8988T (cell line): ENCODE results near the gene GNAQ.
"Not testable (repeated sequence)": the region's sequence is repeated elsewhere in the genome, so short reads cannot be mapped to it uniquely, and the experiment has no call there.

ENCODE experiments used
- DNase-seq: peaks from one replicate; pipeline ENCODE4 v3.0.0; 2011

GNAQ gene

DNA sequence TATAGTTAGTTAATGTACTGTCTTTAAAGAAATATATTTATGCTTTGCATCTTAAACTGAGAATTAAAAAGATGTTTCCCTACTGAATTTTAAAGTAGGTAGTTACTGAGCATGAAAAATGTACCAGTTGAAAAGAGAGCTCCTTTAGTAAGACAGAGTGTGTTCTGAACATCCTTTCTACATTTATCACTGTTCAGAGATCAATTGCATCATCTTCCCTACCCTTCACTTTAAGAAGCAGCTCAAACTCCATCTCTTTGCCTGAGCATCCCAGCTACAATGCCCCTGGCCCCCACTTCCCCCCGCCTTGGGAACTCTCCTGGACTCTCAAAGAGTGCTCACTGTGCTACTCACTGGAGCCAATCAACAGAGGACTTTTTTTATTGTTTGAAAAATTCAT, 164.7 kb downstream of the GNAQ start:
- DNase-seq = no peak

DNA sequence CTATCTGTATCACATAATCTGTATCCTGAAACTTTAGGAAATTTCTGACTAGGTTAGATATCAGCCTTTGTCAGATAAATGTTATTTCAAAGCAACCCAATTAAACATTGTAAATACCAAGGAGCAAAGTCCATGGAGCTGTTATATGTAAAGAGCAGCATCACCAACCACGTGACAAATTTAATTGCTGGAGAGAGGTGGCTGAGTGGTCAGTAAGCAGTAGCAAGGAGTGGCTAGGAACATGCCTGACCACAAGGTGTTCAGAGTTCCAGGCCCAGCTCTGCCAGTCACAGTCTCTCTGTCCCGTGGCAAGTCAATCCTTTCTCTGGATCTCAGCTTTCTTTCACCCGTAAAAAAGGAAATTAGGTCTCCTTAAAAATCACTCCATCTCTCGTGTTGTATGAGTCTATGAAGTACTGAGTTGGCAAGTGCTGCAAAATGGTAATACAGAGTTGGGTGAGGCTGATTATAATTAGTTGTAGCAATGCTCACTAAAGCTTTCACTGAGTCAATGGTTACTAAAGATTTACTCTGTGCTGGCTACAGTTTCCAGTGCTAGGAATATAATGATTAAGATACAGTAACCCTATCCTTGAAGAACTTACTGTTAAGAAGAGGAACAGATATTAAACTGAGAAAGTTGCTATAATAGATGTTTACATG, 166.1 kb downstream of the GNAQ start:
- DNase-seq = no peak

DNA sequence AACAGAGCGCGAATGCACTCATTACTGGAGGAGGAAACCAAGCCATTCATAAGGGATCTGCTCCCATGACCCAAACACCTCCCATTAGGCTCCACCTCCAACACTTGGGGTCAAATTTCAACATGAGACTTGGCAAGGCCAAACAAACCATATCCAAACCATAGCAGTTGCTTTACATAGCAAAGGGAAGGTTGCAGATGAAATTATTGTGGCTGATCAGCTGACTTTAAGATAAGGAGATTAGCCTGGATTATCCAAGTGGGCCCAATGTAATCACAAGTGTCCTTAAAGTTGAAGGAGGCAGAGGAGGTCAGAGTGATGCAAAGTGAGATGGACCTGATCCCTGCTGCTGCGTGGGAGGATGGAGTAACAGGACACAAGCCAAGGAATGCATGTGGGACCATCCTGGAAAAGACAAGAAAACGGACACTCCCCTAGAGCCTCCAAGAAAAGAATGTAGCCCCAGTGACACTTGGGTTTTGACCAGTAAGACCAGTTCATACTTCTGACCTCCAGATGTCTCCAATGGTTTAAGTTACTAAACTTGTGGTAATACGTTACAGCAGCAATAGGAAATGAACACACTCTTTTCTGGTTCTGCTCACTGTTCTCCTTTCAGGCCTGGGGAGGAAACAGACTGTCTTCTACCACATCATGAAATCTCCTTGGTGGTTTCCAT, 167.3 kb downstream of the GNAQ start:
- no peak for DNase-seq

DNA sequence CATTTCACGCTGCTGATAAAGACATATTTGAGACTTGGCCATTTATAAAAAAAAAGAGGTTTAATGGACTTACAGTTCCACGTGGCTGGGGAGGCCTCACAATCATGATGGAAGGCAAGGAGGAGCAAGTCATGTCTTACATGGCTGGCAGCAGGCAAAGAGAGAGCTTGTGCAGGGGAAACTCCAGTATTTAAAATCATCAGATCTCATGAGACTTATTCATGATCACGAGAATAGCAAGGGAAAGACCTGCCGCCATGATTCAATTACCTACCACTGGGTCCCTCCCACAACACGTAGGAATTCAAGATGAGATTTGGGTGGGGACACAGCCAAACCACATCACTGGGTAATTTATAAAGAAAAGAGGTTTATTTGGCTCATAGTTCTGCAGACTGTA, 168.0 kb downstream of the GNAQ start:
- not testable (repeated sequence) for DNase-seq

DNA sequence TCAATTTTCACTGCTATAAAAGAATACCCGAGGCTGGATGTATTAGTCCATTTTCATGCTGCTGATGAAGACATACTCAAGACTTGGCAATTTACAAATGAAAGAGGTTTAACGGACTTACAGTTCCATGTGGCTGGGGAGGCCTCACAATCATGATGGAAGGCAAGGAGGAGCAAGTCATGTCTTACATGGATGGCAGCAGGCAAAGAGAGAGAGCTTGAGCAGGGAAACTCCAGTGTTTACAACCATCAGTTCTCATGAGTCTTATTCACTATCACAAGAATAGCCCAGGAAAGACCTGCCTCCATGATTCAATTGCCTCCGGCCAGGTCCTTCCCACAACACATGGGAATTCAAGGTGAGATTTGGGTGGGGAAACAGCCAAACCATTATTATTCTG, 170.7 kb downstream of the GNAQ start:
- not testable (repeated sequence) for DNase-seq

DNA sequence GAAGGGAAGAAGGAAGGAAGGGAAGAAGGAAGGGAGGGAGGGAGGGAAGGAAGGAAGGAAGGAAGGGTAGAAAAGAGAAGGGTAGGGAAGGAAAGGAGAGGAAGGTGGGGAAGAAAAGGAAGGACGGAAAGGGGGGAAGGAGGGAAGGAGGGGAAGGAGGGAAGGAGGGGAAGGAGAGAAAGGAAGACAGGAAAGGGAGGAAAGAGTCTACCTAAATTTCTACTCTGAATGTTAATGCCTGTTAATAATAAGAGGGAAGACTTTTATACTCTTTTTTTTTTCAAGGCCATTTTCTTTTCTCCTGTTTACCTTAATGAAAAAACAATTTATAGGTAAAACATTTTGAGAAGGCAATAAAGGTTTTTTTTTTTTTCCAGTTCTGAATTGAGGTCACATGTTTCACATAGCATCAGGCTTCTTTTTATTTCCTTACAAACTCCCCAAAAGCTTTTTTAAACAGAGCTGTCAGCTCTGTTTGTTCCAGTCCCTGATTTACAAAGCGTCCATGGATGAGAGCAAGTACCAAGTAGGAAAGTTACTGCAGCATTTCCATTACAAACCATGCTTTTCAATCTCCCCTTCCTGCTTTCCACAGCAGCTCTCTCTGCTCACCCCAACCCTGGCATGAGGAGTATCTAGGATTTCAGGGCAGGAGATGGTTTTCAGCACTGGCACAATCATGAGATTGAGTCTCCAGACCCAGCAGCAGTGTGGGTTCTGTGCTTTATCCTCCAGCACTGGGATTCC, 173.9 kb downstream of the GNAQ start:
- DNase-seq = no peak

DNA sequence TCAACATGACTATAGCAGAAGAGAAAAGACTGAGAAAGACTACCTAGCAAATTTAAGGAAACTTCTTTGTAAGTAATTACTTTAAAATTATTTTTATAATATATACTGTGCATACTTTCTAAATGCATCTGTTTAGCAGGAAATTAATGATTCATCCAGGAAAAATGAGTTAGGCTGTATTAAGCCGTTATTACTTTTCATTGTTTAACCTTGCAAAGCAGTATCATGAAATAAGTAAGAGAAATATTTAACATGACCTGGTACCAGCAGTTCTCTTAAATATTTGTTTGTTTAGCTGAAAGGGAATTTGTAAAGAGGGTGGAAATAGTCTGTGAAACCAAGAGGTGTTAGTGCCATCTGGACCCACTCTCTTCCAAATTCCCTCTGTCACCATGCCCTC, 175.0 kb downstream of the GNAQ start:
- no peak for DNase-seq

DNA sequence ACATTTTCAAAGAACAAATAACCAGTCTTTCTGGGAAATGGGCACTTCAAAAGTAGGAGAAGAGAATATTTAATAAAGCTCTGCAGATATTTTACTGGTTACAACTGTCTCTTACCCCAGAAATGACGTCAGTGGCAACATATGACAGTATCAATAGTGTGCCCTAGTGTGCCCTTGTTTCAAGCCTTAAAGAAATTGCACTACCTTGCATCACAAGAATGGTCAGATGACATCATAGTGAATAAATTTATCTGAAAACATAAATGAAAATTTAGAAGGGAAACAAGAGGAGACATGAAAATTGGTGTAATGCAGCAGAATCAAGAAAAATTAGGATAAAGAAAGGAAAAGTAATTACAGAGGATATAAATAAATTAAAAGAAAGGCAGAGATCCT, 176.7 kb downstream of the GNAQ start:
- no peak for DNase-seq

DNA sequence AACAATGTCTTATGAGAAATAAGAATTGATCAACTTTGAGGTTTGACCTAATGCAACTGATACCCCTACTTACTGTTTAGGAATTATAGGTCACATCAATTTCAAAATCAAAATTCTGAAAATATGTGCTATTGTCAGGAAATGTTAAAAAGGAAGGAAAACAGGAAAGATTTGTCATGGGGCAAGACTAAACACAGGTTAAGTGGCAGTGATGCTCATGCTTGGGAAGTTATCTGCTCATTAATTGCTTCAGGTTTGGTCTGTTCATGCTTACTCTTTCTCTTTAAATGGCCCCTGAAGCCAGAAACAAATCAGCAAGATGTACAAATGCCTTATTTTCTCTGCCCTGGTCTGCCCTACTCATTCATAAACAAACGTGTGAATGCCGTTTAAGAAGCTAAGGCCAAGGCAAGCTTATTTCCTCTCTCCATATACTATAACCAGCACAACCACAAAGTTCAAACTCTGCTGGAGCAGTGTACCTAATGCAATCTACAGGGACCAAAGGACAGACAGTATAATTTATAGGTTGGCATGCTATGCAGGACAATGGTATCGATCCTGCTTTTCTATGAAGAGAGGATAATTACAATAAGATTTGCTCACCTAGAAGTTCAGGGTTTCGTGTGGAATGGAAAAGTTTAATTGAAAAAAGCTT, 177.2 kb downstream of the GNAQ start:
- no peak for DNase-seq

DNA sequence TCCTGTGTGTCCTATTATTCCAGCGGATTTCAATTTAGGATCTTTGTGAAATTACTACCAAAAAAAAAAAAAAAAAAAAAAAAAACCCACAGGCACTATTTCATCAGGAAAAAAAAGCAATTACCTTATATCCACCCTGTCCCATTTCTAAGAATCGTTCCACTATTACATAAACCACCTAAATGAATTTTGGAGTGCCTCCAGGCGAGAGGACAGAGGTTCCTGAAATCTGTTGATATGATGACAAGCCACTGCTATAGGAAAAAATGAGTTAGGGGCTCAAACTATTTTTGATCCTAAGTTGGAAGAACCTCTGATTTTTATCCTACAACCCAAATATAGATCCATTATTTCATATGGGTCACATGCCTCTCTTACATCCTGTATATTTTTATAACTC, 177.9 kb downstream of the GNAQ start:
- no peak for DNase-seq

DNA sequence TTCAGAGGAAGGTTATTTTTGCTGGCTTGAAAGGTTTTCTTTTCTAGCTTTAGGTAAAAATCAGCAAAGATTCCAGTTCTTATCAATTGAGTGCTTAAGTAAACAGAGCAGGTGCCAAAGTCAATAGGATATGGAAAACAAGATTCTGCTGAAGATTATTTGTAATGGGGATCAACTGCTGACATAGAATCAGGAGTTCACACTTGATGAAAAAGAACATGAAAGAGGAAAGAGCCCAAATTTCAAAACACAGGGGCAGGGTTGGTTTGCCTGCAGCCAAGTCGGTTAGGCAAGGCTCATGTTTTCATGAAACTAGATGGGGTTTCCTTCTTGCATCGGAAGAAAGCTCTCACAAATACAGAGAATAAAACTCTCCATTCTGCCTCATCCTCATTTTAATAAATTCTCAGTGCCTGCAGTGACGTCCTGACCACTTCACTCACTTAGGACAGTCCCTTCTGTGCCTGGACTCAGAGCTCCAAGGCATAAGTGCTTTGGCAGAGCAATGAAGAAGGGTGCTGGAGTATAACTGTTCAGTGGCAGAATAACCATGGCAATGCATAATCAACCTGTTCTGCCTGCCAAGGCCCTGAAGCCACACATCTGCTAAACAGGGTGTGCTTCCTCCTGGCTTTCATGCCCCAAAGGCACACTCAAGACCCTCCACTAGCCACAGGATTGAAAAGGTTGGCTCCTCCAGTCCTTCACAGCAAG, 179.6 kb downstream of the GNAQ start:
- no peak for DNase-seq

DNA sequence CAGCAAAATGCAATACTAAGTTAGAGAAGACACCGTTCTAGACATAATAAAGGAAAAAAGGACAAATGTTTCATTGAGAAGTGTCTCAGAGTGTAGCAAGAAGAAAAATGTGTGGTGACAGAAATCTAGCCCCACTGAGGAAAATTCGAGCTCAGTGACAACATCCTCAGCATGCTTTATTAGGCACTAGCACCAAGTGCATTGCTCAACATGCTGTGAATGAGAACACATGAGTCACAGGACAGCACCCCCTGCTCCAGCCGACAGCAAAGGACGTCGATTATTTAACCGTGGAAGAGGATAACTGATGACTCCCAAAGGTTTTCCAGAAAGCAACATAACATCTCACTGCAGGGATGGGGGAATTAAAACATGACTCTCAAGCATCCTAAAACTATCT, 182.7 kb downstream of the GNAQ start:
- DNase-seq = no peak

DNA sequence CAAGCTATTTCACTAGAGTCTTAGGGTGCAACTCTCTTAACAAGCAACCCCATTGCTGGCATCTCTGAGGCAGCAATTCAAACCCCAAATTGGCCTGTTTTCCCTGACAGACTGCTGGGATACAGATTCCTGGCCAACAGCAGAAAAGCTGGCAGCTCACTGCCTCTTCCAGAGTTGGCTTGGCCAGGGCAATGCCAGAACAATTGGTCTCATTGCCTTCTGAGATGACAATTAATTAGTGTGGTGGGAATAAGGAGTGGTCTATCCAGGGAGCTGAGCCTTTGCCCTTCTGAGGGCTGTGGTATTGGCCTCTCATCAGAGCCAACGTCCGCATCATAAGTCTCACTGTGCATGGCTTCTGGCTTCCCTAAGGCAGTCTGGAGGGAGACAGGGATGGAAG, 183.2 kb downstream of the GNAQ start:
- no peak for DNase-seq

DNA sequence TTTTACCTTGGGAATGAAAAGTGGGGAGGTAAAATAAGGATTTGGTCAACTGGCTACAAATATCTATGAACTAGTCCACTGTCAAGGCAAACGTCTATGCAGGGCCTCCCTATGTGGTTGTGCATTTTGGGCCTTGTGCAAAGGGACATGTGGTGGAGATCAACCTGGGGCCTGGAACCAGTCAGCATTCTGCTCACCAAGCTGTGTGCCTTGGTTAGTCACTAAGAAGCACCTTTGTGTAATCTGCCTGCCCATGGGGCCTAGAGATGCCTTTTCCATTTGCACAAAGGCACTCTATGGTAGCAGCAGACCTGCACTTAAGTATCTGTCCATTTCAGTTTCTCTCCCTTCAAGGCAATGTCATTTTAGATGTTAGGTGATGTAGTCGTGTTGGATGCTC, 184.0 kb downstream of the GNAQ start:
- DNase-seq = no peak

DNA sequence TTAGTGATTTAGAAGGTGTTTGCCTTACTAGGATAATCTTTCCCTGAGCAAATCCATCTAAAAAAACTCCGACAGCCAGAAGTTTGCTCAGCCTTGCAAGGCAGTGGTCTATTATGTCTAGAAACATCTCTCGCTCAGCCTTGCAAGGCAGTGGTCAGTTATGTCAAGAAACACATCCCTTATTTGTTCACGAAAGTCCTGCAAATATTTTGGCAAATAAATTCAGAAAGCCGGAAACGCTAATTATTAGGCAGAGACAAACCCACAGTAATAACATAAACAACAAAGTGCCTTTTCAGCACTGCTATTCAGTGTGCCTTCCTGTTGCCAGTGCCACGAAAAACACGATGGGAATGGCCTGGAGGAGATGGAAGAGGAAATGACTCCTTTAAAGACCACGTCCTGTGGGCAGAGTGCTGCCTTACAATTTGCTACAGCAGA, 184.5 kb downstream of the GNAQ start:
- DNase-seq = no peak

DNA sequence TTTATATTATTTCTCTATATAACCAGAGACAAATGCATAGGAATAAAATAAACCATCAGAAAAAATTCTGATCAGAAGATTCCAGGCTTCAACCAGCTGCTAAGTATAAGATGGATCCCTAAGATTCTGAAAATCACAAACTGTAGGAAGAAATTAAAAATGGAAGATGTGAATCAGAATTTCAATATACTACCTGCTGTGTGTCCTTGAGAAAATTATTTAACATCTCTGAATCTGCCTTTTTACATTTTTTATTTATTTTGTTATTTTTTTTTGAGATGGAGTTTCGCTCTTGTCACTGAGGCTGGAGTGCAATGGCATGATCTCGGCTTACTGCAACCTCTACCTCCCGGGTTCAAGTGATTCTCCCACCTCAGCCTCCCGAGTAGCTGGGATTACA, 187.2 kb downstream of the GNAQ start:
- no peak for DNase-seq

DNA sequence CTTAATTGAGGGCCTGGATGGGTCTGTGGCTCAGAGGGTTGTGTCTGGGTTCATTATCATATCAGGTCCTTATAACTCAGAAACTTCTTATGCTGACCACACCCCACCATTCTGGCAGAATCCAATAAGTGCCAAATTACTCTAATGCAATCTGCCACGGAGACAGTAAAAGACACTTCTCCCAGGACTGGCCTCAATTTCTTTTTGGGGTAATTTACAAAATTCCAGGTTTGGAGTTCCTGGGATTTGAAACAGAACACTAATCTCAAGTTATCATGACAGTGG, 187.8 kb downstream of the GNAQ start:
- no peak for DNase-seq

DNA sequence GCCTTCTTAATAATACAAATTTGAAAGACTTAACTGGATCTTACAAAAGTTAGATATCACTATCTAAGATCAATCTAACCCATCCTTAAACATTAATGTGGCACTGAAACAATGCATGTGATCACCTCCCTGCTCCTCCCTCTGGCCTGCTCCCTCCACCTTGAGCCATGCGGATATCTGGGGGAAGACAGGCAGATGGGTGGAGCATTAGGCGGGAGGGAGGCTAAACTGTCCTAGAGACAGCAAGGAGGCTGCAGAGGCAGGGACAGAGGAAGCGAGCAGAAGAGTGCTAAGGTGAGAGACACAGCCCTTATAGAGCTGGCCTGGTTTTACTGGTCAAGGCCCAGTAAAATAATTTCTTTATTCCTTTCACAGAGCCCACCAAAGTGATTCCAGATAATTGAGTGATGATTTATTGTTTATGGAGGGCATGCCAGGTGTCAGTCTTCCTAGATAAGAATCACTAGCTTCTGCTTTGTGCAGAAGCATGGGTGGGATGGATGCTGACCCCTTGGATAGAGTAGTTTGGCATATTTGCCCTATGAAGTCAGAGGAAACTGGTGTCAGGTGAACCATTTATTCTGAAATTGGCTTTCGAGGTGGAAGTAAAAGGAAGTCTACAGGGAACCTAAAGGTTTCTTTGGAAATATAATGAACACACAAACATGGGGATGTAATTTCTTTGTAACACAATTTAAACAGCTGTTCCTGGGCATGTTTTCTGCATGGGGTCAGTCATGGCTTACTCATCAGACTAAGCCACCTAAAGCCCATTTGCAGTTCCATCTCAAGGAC, 188.3 kb downstream of the GNAQ start:
- DNase-seq = no peak

DNA sequence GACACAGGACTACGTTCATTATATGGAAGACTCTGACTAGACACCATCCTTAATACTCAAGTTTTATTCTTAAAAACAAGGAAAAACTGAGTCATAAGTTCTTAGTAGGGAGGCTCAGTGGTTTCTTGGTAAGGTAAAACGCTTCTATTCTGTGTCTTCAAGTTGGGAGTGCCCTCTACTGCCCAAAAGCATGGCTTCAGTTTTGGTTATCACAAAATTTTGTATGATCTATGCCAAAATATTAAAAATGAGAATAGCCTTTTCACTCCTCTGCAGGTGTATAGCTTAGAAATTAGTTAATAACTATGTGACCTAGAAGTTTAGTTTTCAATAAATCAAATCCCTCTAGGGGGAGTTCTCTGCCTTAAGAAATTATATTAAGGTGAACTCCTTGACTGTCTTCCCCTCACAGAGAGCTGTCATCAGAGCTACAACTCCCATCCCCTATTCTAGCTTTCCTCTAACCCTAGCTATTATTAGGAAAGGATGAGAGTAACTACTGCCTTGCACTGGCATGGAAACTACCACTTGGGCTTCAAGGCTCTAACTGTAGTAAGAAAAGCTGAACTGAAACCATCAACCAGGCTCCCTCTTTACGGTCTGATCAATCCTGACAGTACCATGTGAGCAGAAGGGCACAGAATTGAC, 189.7 kb downstream of the GNAQ start:
- DNase-seq = no peak

DNA sequence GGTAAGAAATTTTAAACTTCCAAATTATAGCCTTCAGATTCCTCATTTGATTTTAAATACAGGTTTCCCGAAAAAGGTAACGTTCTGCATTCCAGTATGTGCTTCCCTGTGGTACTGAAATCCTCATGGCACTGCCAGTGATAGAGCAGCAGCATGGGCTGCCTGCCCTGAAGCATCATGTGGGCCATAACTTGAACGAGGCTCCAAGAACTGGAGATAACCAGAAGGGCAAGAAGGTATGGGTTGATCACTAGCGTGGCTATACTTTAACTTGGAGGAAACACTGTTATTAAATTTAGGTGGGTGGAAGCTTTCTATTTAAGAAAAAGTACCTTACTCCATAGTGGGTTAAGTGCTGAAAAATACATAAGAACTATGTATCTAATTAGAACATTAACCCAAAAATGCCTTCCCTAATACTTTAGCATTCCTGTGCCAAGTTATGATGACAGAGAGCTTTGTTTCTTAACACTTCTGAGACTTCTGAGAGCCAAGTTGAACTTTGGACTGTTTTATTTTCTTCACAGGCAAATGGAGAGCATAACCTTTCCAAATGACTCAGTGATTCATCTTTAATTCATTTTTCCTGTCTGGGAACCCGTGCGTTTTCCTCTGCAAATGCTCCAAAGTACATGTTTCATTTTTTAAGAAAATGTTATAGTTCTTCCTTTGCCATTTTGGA, 192.0 kb downstream of the GNAQ start:
- DNase-seq = no peak

DNA sequence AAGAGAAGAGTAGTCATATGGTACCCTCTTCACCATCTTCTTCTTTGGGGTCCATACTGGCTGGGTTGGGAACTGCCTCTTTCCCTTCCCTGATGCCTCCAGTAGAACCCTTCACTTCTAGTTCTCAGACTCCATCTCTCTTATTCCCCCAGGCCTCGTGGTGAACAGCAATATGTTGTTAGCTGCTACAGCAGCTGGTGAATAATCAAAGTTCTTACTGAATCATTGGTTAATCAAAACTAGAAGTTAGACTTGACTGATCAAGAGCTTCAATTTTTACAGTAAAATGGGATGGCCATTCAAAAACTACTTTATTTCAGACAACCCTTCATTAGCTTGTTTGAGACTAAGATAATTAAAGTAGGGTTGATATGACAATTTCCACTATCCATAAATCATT, 192.6 kb downstream of the GNAQ start:
- DNase-seq = no peak
